Tongue (tissue), 2 donors: Measurements from ENCODE around the gene TMC3. TPM values are rescaled to one million over a fixed set of nuclear protein-coding genes. Genes with fewer than 3 reads are reported as not detected.
"Not testable (repeated sequence)": the region's sequence is repeated elsewhere in the genome, so short reads cannot be mapped to it uniquely, and the experiment has no call there.

Source experiments
- DNase-seq: peaks from one replicate; pipeline ENCODE4 v3.0.0-alpha.2; 2015
- total RNA-seq: library from RNA; depleted of rRNA; stranded (reverse); fragments of >200 nt; gene quantifications from one replicate; pipeline ENCODE4 v1.2.3, GENCODE V29; 2014

The TMC3 gene
- not detected for total RNA-seq

DNA sequence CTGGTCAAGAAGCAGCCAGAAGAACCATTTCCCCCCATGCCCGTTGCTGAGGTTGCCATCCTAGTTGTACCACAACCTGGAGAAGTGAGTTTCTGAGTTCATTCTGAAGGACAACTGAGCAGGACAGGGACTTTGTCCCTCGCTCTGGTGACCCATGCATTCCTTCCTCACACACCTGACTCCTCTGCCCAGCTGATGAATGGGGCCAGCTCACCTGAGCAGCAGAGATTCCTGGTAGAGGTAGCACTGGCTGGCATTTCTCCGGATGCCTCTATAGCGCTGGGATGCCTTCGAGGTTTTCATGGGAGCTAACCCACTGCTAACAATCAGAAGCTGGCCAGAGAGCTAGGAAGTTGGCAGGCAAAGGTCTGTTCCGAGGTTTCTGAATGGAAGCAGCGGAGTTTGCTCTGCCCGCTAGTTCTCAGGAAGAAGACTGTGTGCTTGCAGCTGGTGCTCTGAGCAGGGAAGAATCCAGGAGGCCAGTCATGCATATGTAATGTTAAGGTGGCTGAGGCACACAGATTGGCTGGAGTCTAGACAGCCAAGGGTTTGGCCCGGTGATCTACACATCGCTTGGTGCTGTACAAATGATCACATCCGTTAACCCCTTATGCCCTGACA, at the start of gene TMC3:
Gene TMC3 (minus strand): TSS at position 439 of the 621 bp plus-strand sequence. CDS start 136 bp downstream, at position 303.
- no peak for DNase-seq

DNA sequence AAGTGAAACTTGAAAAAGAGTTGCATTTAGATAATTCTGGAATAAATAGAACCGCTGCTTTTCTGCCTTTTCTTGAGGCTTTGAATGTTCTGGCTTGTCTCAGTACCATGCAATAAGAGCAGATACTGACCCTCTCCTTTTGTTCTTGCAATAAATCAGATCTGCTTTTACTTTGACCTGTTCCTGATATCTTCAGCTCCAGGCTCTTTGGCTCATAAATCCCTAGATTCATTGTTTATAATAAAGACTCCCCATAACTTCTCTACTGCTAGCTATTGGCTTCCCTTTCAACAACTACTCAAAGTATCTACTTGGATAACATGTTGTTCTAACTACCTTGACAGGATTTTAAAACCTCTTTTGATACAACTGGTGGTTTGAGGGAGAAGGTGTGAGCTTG, 47.4 kb upstream of the TMC3 start:
- no peak for DNase-seq

DNA sequence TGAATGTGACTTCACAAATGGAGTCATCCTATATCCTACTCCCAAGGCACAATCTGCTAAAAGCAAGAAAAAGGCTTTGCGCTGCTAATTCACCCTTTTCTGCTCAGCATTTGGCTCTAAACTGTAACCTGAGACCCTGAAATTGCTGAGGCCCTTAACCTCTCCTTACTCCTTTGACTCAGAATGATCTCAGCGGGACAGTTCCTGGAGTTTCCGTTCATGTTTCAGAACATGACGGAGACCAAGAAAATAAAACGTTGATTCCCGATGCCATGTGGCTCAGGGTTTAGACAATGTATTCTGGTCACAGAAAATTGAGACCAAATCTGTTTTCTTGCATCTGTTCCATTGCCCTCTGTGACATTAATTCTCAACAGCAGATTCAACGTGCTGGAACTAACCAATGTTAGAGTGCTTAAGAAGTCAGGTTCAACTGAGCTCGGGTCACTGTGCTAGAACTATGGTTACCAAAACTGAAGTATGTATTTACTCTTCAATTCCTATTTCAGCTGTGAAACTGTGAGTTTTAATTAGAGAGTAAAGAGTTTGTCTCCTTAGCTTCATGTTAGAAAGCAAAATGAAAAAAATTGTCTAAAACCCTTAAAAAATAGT, 45.4 kb upstream of the TMC3 start:
- DNase-seq: peak; percentile 82

DNA sequence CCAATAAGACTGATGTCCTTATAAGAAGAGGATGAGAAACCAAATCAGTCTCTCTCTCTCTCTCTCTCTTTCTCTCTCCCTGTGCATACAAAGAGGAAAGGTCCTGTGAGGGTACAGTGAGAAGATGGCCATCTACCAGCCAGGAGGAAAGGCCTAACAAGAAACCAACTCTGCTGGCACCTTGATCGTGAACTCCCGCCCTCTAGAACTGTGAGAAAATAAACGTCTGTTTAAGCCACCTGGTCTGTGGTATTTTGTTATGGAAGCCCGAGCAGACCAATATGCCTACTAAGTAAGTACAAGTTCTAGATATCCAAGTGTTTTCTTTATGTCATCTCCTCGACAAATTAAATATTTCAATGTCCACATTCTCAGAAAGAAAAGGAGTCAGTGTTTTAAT, 44.9 kb upstream of the TMC3 start:
- DNase-seq: no peak

DNA sequence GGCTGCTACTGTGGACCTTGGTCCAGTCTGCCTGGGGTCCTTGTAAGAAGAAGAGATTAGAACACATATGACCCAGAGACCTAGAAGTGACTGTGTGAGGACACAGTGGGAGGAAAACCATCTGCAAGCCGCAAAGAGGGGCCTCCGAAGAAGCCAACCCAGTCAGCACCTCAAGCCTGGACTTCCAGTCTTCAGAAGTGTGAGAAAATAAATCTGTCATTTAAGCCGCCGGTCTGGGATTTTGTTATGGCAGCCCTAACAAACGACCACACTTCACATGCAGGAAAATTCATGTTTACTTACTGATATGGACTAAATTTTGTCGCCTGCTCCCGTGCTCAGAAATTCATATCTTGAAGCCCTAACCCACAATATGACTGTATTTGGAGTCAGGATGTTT, 44.4 kb upstream of the TMC3 start:
- DNase-seq: no peak

DNA sequence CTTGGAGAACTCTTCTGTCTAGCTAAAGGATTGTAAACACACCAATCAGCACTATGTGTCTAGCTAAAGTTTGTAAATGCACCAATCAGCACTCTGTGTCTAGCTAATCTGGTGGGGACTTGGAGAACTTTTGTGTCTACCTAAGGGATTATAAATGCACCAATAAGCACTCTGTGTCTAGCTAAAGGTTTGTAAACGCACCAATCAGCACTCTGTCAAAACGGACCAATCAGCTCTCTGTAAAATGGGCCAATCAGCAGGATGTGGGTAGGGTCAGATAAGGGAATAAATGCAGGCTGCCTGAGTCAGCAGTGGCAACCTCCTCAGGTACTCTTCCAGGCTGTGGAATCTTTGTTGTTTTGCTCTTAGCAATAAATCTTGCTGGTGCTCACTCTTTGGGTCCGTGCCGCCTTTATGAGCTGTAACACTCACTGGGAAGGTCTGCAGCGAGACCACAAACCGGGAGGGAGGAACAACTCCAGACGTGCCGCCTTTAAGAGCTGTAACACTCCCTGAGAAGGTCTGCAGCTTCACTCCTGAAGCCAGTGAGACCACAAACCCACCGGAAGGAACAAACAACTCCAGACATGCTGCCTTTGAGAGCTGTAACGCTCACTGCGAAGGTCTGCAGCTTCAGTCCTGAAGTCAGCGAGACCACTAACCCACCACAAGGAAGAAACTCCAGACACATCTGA, 40.4 kb upstream of the TMC3 start:
- DNase-seq: not testable (repeated sequence)

DNA sequence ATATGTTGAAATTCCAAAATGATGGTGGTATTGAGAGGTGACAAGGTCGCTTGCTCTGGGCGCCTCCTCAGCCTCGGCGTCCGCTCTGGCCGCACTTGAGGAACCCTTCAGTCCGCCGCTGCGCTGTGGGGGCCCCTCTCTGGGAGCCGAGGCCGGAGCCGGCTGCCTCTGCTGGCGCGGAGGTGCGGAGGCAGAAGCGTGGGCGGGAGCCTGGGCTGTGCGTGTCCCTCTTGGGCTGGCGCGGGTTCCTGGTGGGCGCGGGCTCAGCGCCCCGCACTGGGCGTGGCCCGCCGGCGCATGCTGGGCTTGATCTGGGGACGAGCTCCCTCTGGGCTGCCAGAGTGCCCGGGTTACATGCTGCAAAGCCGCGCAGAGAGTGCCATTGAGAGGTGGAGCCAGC, 39.8 kb upstream of the TMC3 start:
- no peak for DNase-seq

DNA sequence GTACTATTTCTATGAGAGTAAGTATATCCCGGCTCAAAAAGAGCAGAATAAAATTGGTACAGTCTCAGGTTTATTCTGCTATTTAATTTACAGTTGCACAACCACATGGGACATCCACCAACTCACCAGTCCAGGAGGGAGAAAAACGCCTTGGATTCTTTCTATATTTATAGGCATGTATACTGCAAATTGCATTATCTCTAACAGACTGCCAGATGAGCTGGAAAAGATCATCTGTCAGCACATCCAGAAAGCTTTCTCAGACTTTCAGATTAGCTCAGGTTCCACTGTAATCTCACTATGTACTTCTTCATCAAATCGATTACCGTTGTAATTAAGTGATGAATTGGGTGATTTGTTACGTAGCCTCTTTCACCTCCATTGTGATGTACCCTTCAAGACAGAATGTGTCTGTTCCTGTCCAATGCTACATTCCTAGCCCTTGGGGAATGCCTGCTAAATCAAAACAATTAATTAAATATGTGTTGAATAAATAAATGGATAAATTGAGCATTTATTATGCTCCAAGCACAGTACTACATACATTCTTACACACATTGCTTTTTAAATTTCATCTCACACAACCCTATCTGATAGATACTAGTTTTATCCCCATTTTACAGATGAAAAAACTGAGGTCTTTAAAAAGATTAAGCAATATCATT, 38.1 kb upstream of the TMC3 start:
- no peak for DNase-seq

DNA sequence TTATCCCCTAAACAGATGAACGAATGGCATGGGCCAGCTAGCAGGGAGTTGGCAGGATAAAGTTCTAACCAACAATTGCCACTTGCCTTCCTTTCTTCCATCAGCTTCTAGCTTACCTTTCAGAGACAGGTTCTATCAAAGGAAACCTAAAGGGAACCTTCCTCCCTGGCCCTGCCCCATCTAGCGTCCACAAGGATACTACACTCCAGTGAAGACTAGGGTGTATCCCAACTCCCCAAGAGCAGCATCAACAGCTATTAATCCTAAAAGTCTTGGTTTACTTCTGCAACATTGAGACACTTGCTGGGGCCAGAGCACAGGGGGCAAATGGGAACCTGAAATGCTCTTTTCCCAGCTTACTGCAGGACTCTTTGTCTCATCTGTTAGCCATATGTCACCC, 37.0 kb upstream of the TMC3 start:
- DNase-seq: no peak

DNA sequence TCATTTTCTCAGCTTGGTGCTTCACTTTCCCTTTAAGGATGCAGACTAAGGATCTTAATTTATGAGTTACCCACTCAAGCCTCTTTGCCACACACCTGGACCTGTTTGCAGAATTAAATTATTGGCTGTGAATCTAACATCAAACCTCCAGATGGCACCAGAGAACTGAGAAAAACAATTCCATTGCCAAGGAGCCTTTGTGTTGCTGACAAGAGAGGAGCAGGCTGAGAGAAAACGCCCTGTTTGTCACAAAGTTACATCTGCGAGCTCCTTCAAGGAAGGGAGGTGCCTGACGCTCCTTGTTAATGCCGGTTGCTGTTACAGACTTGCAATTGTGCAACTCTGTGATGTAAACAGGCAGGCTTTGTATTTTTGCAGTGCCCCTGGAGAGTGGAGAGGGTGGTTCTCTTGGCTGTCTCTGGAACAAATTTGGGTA, 36.3 kb upstream of the TMC3 start:
- peak; percentile 92 for DNase-seq

DNA sequence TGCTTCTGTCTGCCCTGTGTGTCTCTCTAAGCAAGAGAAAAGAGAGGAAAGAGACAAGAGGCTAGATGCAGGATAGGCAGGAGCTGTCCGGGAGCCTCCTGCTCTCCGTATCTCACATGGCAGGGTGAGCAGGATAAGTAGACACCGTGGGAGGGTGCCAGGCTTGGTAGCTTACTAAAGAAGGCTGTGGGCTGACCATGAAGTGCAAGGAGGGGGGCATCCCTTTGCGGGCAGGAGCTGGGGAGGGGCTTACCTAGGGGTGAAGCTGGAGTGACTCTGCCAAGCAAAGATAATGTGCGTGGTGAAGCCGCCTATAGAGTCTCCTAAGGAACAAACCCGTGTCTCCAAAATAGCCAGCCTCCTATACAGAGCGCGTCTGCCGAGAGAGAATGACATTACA, 33.7 kb upstream of the TMC3 start:
- DNase-seq: no peak

DNA sequence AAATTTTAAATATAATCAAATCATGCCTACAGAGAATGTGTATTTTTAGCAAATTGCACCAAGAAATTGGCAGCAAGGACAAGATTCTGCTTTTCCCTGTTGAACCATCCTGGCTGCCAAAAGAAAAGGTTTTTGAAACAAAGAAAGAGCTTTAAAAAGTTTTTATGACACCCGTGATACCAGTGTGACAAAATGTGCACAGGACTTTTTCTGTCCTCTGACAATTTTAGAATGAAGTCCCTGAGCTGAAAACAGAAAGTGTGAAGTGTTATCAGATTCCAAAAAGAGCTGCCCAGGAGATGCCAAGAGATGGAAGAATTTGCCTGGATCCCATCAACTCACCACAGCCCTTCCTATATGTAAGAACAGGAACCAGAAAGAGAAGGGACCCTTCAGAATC, 33.2 kb upstream of the TMC3 start:
- DNase-seq: no peak

DNA sequence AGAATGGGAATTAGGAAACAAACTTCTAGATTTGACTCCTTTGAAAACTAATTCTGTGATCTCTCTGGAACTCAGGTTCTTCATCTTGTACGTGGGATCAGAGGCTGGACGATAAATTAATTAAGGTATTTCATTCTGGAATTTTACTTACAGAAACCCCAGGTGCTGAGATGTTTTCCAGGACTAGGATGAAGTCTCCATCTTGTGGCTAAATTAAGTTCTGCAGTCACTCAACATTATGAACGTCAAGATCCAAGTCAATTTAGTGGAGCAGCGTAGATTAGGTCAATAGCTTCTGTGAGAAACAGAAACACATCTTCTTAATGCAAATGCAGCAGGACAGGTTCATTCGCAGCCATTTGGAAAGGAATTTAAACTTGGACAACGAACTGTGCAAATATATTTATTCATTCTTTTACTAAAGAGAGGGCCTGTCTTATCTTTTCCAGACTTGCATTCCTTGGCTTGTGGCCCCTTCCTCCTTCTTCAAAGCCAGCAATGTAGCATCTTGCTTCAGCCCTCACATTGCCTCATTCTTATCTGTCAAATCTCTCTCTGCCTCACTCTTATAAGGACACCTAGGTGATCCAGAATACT, 26.7 kb upstream of the TMC3 start:
- DNase-seq: peak; percentile 57

DNA sequence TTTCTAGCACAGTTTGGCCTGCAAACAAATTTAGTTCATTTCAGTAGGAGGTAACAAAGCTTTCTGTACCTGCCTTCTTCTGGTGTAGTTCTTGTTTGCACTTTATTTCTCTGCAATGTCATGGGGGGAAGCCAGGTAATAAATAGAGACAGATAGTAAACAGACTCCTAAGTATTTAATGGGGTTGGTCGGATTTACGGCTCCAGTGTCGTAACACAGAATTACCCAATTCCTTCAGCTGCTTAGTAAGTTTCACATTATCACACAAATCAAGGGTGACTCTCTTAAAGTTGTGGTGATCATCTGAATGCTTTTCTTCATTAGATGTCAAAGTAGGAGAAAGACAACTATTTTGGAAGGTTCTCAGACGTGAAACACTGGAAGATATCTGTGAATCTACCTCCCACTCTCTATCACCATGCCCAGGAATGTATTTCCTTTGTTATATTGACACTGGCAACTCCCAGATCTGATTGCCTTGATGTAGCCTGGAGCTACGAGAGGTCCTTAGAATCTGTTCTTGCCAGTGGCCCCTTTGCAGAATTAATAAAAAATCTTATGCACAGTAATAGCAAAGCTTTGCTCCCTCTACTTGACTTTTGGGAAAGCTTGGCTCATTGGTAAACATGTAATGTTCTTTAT, 25.0 kb upstream of the TMC3 start:
- no peak for DNase-seq

DNA sequence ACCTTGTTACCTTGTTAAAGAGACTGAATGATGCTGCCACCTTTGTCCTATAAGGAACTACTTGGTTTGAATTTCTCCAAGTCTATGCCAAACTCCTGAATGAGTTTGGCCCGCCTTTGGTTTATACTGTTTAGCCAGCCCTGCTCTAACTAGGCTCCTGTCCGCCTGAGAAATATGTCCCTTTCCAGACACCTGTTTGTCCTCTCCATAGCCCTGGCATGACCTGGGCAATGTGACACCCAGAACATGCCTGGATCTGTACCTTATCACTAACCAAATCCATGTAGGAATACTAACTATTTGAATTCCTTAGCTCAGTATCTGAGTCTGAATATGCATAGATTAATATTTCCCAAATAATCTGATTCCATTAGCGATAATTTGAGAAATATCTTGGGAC, 24.4 kb upstream of the TMC3 start:
- DNase-seq: no peak

DNA sequence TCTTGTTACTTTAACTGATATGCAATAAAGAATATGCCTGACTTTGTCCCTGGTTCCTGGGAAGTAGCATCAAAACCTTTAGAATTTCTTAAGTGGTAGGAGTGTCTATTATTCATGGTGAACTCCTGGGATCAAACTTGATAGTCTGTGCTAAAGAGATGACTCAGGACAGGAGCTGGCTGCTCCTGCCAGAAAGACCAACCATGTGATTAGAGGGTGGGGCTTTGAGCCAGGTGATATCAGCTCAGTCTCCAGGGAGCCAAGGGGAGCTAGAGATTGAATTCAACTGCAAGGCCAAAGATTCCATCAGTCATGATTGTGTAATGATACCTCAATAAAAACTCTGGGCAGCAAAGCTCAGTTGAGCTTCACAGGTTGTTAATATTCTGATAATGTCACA, 20.6 kb upstream of the TMC3 start:
- DNase-seq: no peak

DNA sequence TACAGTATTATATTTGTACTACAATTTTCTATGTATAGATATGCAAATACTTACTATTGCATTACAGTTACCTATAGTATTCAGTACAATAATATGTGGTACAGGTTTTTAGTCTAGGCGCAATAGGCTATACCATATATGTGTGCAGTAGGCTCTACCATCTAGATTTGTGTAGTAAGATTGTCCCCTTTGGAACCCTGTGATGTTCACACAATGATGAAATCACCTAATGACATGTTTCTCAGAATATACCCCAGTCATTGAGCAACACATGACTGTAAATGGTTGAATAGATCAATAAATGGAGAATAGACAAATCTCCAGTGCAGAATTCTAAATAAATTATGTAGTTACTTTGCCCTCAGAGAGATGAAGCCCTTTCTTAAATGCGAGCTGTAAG, 17.6 kb upstream of the TMC3 start:
- DNase-seq: no peak

DNA sequence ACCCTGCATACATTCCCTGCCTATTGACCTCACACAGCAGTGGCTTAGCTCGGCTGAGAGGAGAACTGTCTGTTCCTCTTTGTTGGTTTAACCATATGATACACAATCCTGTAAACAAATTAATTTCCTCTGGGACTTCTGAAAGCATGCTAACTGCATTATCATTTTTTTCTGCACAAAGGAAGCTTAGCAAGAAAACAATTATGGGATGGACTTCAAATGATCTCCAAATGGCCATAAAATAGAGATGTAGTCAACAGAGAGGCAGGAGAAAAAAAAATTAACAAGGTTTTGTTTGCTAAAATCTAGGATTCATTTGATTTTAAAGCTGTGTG, 14.4 kb upstream of the TMC3 start:
- no peak for DNase-seq

DNA sequence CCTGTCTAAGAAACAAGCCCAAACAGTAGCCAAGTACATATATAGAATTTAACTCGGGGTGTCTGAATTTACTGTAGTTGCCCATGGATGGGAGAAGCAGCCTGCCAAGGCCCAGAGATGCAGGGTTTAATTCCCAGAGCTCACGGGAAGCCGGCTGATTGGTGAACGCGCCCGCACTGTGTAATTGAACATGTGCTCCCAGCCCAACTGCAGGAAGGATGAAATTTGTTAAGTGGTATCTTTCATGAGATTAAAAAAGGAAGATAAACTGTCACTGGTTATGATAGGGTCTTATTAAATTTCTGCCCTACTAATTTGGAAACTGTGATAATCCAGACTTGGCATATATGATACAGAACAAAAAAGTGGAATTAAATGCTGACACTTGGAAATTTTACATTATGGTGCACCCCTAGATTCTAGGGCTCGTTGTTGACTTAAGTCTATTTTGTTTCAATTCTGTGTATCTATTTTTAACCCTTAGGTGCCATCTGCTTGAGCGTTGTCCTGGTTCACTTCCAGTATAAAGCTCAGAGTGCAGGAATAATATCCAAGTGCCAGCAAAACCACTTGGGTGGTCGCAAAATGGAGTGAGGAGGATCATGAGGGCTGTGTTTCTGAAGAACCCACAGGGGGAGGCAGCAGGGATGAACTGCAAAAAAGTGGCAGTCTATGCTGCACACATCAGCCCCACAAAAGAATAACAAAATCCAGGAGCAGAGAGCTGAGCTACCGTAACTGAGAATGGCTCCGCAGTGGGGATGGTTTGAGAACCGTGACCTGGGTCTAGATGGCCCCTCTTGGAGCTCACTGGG, 13.8 kb upstream of the TMC3 start:
- peak; percentile 33 for DNase-seq

DNA sequence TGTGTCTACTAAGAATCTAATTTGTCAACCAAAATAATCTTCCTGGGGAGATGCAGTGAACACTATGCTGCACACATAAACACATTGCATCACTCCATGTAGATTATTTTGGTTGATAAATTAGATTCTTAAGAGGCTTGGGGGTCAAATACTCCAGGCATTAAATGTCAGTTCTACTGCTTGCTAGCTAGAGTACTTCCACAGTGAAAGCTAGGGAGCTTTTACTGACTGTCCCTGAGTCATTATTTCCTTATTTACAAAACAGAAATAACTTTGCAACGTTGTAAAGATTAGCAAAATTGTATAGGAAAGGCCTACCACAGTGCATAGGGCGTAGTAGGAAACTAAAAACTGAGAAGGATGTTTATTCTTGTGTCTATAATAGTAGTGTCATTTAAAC, 12.9 kb upstream of the TMC3 start:
- DNase-seq: no peak

DNA sequence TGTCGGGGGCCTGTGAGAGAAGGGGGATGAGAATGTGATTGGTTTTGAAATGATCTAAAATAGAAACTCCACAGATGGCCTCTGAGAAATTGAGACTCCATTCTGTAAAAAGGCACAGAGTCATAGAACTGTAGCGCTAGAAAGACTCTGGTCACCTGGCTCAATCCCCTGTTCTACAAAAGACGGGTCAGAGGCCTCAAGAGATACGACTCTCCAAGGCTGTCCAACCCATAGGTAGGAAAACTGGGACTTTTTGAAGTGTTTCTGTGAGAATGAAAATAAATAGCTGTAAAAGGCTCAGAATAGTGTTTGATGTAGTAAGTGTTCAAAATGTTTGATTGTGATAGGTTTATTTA, 11.7 kb upstream of the TMC3 start:
- no peak for DNase-seq
